Testis (tissue), 3 donors: ENCODE results near the gene RSPH4A. TPM values are rescaled to one million over a fixed set of nuclear protein-coding genes. Genes with fewer than 3 reads are reported as not detected.
"Not testable (repeated sequence)": the region's sequence is repeated elsewhere in the genome, so short reads cannot be mapped to it uniquely, and the experiment has no call there.

Experiments
- DNase-seq: peaks from one replicate; pipeline ENCODE4 v3.0.0-alpha.2; 2019
- H3K27ac ChIP-seq, 2 donors: fragments of 200-600 bp; sonication (generic); one replicate each; pipeline ENCODE4 v1.5.1; 2019
- H3K27me3 ChIP-seq: fragments of 200-600 bp; sonication (generic); one replicate; pipeline ENCODE4 v1.5.1; 2019
- H3K36me3 ChIP-seq: fragments of 200-600 bp; sonication (generic); one replicate; pipeline ENCODE4 v1.5.1; 2017; ENCODE audit warnings: low read depth; ENCODE audit errors: missing control alignments
- H3K4me1 ChIP-seq: fragments of 200-600 bp; sonication (generic); one replicate; pipeline ENCODE4 v1.5.1; 2019
- H3K4me3 ChIP-seq, 2 donors: fragments of 200-600 bp; sonication (generic); one replicate each; pipeline ENCODE4 v1.5.1; 2017 to 2019
- H3K9me3 ChIP-seq: fragments of 200-600 bp; sonication (generic); one replicate; pipeline ENCODE4 v1.5.1; 2017
- CTCF ChIP-seq, 3 experiments: fragments of 450-650 bp in 2 of 3; fragments of 200-600 bp in 1 of 3; sonication (generic) in 1 of 3; IDR thresholded peaks; one replicate each; pipeline ENCODE4 v1.5.1; 2016 to 2019; ENCODE audit warnings: antibody characterized with exemption in 3 of 3, mild to moderate bottlenecking in 2 of 3, moderate library complexity in 1 of 3
- POLR2A ChIP-seq: fragments of 450-650 bp; IDR thresholded peaks from one replicate; pipeline ENCODE4 v1.6.1; 2017; ENCODE audit warnings: antibody characterized with exemption, mild to moderate bottlenecking, moderate library complexity
- WGBS, 2 donors: methylation state at CpG; one replicate each; pipeline ENCODE4 v1.1.5; 2018; 5-methylcytosine and 5-hydroxymethylcytosine counted together
- intact Hi-C: fragments of 100-400 bp; cut with DNase I; formaldehyde crosslinking; loops from one replicate; pipeline ENCODE4 v1.15.1; 2023; ENCODE audit warnings: low total_unique reads
- polyA plus RNA-seq: library from polyadenylated mRNA; stranded (reverse); fragments of 350-450 nt; fragmentation: Illumina TruSeq; extraction: RNeasy Lipid Tissue Mini Kit (QIAGEN cat#74804); gene quantifications from one replicate; pipeline ENCODE4 v1.2.3, GENCODE V29; 2014; ENCODE audit warnings: low read depth, low replicate concordance; ENCODE audit not compliant: insufficient read depth
- total RNA-seq, 2 donors: library from RNA; depleted of rRNA; stranded (reverse); fragments of >200 nt; gene quantifications; one replicate each; pipeline ENCODE4 v1.2.3, GENCODE V29; 2016

Gene RSPH4A
- total and polyA plus RNA-seq, 3 donors from 2014 or later: 2.1 to 8.1 (median 5.2) TPM

- no peak overlapping the region for H3K27ac ChIP-seq
- H3K27me3 ChIP-seq: no peaks in the 10 kb centered on the region
- no peaks in the 10 kb centered on the region for H3K9me3 ChIP-seq
- intact Hi-C loops: no loop called here
- no peaks in the 10 kb centered on the region for H3K4me1 ChIP-seq
- DNase-seq: no peak
- no peak for TF ChIP-seq CTCF (IDR thresholded peaks at IDR 0.05)
- no peak for TF ChIP-seq POLR2A
- H3K4me3 ChIP-seq: no peak overlapping the region
- WGBS, 2 donors: 94 to 96% methylated on average over 1 of the region's 1 CpG
- no peaks in the 10 kb centered on the region for H3K36me3 ChIP-seq
Measured at GRCh38 chr6:116662202-116662601, 45.9 kb downstream of the RSPH4A start.

- intact Hi-C loops: no loop called here
- DNase-seq: no peak
- TF ChIP-seq CTCF (IDR thresholded peaks at IDR 0.05): no peak
- TF ChIP-seq POLR2A: no peak
- no peaks in the 10 kb centered on the region for H3K4me1 ChIP-seq
- H3K27me3 ChIP-seq: no peaks in the 10 kb centered on the region
- no peak overlapping the region for H3K27ac ChIP-seq
- H3K9me3 ChIP-seq: no peaks in the 10 kb centered on the region
- H3K36me3 ChIP-seq: no peaks in the 10 kb centered on the region
- WGBS, 2 donors: 87 to 95% methylated on average over 3 of the region's 3 CpGs
- H3K4me3 ChIP-seq: no peak overlapping the region
Measured at GRCh38 chr6:116663308-116663707, 47.0 kb downstream of the RSPH4A start.

- H3K27ac ChIP-seq, H3K9me3 ChIP-seq, H3K36me3 ChIP-seq, intact Hi-C loops, H3K4me1 ChIP-seq, DNase-seq, H3K4me3 ChIP-seq, H3K27me3 ChIP-seq: not testable (repeated sequence)
- 90 to 93% methylated on average over 2 of the region's 2 CpGs for WGBS, 2 donors
Measured at GRCh38 chr6:116664169-116664568, 47.9 kb downstream of the RSPH4A start.

GRCh38 chr6:116665464-116665863 is 49.2 kb downstream of the RSPH4A start:
- Histone ChIP-seq H3K4me3 (no peak overlapping the region), H3K9me3 (no peaks in the 10 kb centered on the region), H3K36me3 (no peaks in the 10 kb centered on the region), H3K4me1 (no peaks in the 10 kb centered on the region), H3K27ac (no peak overlapping the region), H3K27me3 (no peaks in the 10 kb centered on the region)
- TF ChIP-seq CTCF (IDR thresholded peaks at IDR 0.05) (no peak), POLR2A (no peak)
- intact Hi-C loops: no loop called here
- no peak for DNase-seq
- WGBS, 2 donors: 74 to 86% methylated on average over 7 of the region's 7 CpGs

- intact Hi-C loops: no loop called here
- Histone ChIP-seq H3K4me3 (no peak overlapping the region), H3K27me3 (no peaks in the 10 kb centered on the region), H3K4me1 (no peaks in the 10 kb centered on the region), H3K9me3 (no peaks in the 10 kb centered on the region), H3K27ac (no peak overlapping the region), H3K36me3 (no peaks in the 10 kb centered on the region)
- TF ChIP-seq POLR2A (no peak), CTCF (IDR thresholded peaks at IDR 0.05) (no peak)
- 60 to 78% methylated on average over 1 of the region's 1 CpG for WGBS, 2 donors
- DNase-seq: no peak
Measured at GRCh38 chr6:116666869-116667268, 50.6 kb downstream of the RSPH4A start.
